Fibroblast of lung (primary cell): ENCODE measurements around the gene HABP4. TPM values are rescaled to one million over a fixed set of nuclear protein-coding genes. Genes with fewer than 3 reads are reported as not detected.
A peak's percentile ranks its signal among the peaks of the same experiment; 100 is the strongest.

Experiments used
- DNase-seq, 2 donors: peaks; one replicate each; pipeline versions ENCODE4 v3.0.0 to v3.0.0-alpha.2; 2010; ENCODE audit warnings: low read depth in 2 of 2
- H2AFZ ChIP-seq: 2 replicates; pipeline ENCODE4 v1.5.1; 2012; ENCODE audit warnings: low read length, control low read depth, inconsistent platforms
- H3K27ac ChIP-seq: 2 replicates; pipeline ENCODE4 v1.5.1; 2011; ENCODE audit warnings: low read length, control low read depth; ENCODE audit not compliant: insufficient read depth
- H3K27me3 ChIP-seq: 2 replicates; pipeline ENCODE4 v1.5.1; 2011; ENCODE audit warnings: mild to moderate bottlenecking, low read length; ENCODE audit not compliant: control insufficient read depth, insufficient read depth
- H3K36me3 ChIP-seq: 2 replicates; pipeline ENCODE4 v1.5.1; 2011; ENCODE audit warnings: low read length; ENCODE audit not compliant: control insufficient read depth, insufficient read depth
- H3K4me1 ChIP-seq: 2 replicates; pipeline ENCODE4 v1.5.1; 2011; ENCODE audit warnings: low read length; ENCODE audit not compliant: control insufficient read depth, insufficient read depth; ENCODE audit errors: extremely low read depth
- H3K4me2 ChIP-seq: 2 replicates; pipeline ENCODE4 v1.5.1; 2011; ENCODE audit warnings: low read length, control low read depth; ENCODE audit not compliant: insufficient read depth; ENCODE audit errors: extremely low read depth
- H3K4me3 ChIP-seq, 4 experiments: fragments of 200-600 bp in 1 of 4; sonication (generic) in 1 of 4; replicated peaks in 1 of 4; 2 replicates each; pipeline ENCODE4 v1.5.1; 2011 to 2016; ENCODE audit warnings: low read length in 4 of 4, low read depth in 3 of 4, mild to moderate bottlenecking in 3 of 4, control low read depth in 2 of 4, inconsistent platforms in 1 of 4, mixed read lengths in 1 of 4; ENCODE audit not compliant: insufficient read depth in 1 of 4; ENCODE audit errors: control extremely low read depth in 1 of 4
- H3K79me2 ChIP-seq: 2 replicates; pipeline ENCODE4 v1.5.1; 2012; ENCODE audit warnings: mild to moderate bottlenecking, low read length, inconsistent platforms; ENCODE audit not compliant: control insufficient read depth, insufficient read depth
- H3K9ac ChIP-seq: 2 replicates; pipeline ENCODE4 v1.5.1; 2011; ENCODE audit warnings: mild to moderate bottlenecking, low read length, control low read depth; ENCODE audit not compliant: insufficient read depth
- H3K9me3 ChIP-seq: 2 replicates; pipeline ENCODE4 v1.5.1; 2012; ENCODE audit warnings: low read depth, low read length; ENCODE audit not compliant: control insufficient read depth, insufficient read depth
- H4K20me1 ChIP-seq: 2 replicates; pipeline ENCODE4 v1.5.1; 2011; ENCODE audit warnings: low read length; ENCODE audit not compliant: control insufficient read depth, insufficient read depth; ENCODE audit errors: extremely low read depth
- EZH2 ChIP-seq: IDR thresholded peaks from 2 replicates; pipeline ENCODE4 v1.5.1; 2012; ENCODE audit warnings: low read length, control low read depth, mild to moderate bottlenecking; ENCODE audit errors: missing control alignments
- polyA plus RNA-seq, 2 donors: library from polyadenylated mRNA; depleted of rRNA in 1 of 2; stranded (reverse) in 1 of 2; unstranded in 1 of 2; fragments of >200 nt; gene quantifications; 2 replicates each; pipeline ENCODE4 v1.2.1, GENCODE V29; 2011 to 2012; ENCODE audit warnings: missing spikeins in 1 of 2
- total RNA-seq: library from RNA; depleted of rRNA; stranded (reverse); fragments of >200 nt; gene quantifications from 2 replicates; pipeline ENCODE4 v1.2.1, GENCODE V29; 2014
- TF ChIP-seq, protein P1 (sequence below), 2 donors: IDR thresholded peaks in 1 of 2; conservative IDR thresholded peaks in 1 of 2; 1 replicate in 1 of 2; 2 replicates in 1 of 2; pipeline ENCODE4 v1.5.1; 2011 to 2012; ENCODE audit warnings: low read length in 2 of 2, control low read depth in 1 of 2, inconsistent platforms in 1 of 2, low read depth in 1 of 2, mild to moderate bottlenecking in 1 of 2

The HABP4 gene
- total and polyA plus RNA-seq, 2 donors (not counting 1 experiment from before 2014, with no cell fraction given): 28.7 to 31.4 TPM

DNA sequence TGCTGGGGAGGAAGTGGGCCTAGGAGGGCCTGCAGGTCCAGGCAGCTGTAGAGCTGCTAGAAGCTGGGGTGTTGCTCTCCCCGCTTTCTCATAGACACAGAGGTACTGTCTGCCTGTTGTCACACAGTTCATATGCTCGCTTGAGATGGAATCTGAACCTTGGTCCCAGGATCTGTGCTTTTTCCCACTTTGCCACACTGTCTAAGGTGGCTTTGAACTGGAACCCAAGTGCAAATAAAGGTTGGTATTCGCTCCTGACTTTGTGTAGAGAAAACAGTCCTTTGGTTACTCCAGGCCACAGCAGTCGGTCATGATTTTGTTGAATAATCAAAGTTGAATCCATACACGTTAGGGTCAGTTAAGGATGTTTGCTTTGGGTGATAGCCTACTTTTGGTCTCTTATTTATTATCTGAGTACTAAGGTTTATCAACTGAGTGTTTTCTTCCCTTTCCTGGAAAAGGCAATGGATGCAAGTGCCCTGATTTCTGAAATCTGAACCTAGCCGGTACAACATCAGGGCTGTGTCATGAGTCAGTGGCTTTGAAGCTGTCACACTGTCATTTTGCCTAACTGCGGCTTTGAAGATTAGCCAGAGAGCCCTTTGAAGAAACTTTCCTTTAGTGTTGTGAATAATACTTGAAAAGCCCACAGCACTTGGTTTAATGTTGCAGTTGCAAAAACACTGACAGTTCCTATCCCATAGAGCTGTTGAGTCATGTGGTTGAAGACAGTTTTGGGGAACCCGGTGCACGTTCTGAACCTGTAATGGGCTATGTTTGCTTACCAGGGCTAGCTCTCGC is 41.3 kb downstream of the HABP4 start:
- Histone ChIP-seq H3K9me3 (no peaks in the 10 kb centered on the region), H3K4me3 (no peak overlapping the region), H4K20me1 (no peaks in the 10 kb centered on the region), H3K27ac (peak overlapping the region; percentile 69), H3K36me3 (peaks cover 16% of the 10 kb centered on the region), H3K79me2 (no peaks in the 10 kb centered on the region), H2AFZ (no peak overlapping the region), H3K27me3 (no peaks in the 10 kb centered on the region), H3K9ac (no peak overlapping the region), H3K4me2 (peak overlapping the region; percentile 63), H3K4me1 (peaks cover 28% of the 10 kb centered on the region)
- DNase-seq: peak; percentile 79 to 80
- TF ChIP-seq, protein P1, sequence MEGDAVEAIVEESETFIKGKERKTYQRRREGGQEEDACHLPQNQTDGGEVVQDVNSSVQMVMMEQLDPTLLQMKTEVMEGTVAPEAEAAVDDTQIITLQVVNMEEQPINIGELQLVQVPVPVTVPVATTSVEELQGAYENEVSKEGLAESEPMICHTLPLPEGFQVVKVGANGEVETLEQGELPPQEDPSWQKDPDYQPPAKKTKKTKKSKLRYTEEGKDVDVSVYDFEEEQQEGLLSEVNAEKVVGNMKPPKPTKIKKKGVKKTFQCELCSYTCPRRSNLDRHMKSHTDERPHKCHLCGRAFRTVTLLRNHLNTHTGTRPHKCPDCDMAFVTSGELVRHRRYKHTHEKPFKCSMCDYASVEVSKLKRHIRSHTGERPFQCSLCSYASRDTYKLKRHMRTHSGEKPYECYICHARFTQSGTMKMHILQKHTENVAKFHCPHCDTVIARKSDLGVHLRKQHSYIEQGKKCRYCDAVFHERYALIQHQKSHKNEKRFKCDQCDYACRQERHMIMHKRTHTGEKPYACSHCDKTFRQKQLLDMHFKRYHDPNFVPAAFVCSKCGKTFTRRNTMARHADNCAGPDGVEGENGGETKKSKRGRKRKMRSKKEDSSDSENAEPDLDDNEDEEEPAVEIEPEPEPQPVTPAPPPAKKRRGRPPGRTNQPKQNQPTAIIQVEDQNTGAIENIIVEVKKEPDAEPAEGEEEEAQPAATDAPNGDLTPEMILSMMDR (conservative IDR thresholded peaks at IDR 0.05 in 1 of 2, IDR thresholded peaks at IDR 0.05 in 1 of 2; ENCODE audit: low read depth in 1 of 2, low read length in 2 of 2): no peak
- no peak for TF ChIP-seq EZH2

GRCh38 chr9:96491880-96492525 is 42.0 kb downstream of the HABP4 start:
- peak overlapping the region; percentile 63 for H3K4me2 ChIP-seq
- peak overlapping the region; percentile 69 for H3K27ac ChIP-seq
- no peak overlapping the region for H2AFZ ChIP-seq
- peaks cover 23% of the 10 kb centered on the region for H3K4me1 ChIP-seq
- H3K79me2 ChIP-seq: no peaks in the 10 kb centered on the region
- no peak for DNase-seq
- TF ChIP-seq EZH2: no peak
- TF ChIP-seq, protein P1 (conservative IDR thresholded peaks at IDR 0.05 in 1 of 2, IDR thresholded peaks at IDR 0.05 in 1 of 2; ENCODE audit: low read depth in 1 of 2, low read length in 2 of 2): no peak
- H3K9ac ChIP-seq: no peak overlapping the region
- H3K36me3 ChIP-seq: peaks cover 18% of the 10 kb centered on the region
- no peaks in the 10 kb centered on the region for H4K20me1 ChIP-seq
- H3K9me3 ChIP-seq: no peaks in the 10 kb centered on the region
- no peaks in the 10 kb centered on the region for H3K27me3 ChIP-seq
- no peak overlapping the region for H3K4me3 ChIP-seq

DNA sequence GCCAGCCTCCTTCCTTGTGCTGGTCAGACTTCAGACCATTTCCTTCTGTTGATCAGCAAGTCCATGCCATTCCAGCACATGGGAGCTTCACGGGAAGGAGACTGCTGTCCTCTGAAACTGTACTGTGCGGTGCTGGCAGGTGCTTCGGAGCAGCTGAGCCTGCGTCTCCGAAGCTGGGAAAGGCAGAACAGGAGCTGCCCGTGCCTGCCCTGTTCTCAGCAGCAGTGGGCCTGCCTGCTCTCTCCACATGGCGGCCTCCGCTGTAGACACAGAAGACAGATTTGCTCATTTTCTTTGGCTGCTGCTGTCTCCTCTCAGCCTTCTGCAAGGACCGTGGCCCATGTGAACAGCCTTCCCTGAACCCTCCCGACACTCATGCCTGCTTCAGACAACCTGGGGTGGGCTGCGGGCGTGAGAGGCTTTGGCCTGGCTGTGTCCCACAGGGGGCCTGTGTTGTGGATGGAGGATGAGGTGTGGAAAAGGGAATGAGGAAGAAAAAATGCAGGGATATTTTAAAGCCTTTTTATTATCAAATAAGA is 43.1 kb downstream of the HABP4 start:
- TF ChIP-seq, protein P1 (conservative IDR thresholded peaks at IDR 0.05 in 1 of 2, IDR thresholded peaks at IDR 0.05 in 1 of 2; ENCODE audit: low read depth in 1 of 2, low read length in 2 of 2): no peak
- no peak for TF ChIP-seq EZH2
- H3K27ac ChIP-seq: no peak overlapping the region
- H3K9me3 ChIP-seq: no peaks in the 10 kb centered on the region
- H3K9ac ChIP-seq: no peak overlapping the region
- no peak overlapping the region for H3K4me3 ChIP-seq
- no peak for DNase-seq
- H3K79me2 ChIP-seq: no peaks in the 10 kb centered on the region
- H3K4me1 ChIP-seq: peaks cover 17% of the 10 kb centered on the region
- H2AFZ ChIP-seq: no peak overlapping the region
- peaks cover 18% of the 10 kb centered on the region for H3K36me3 ChIP-seq
- no peak overlapping the region for H3K4me2 ChIP-seq
- H3K27me3 ChIP-seq: no peaks in the 10 kb centered on the region
- no peaks in the 10 kb centered on the region for H4K20me1 ChIP-seq
